Astrocyte of the spinal cord (primary cell): ENCODE data around the gene MAPKBP1.

ENCODE experiments used
- DNase-seq: peaks from one replicate; pipeline ENCODE4 v3.0.0; 2011; ENCODE audit warnings: low read depth, low spot score
- H3K4me3 ChIP-seq: 2 replicates; pipeline ENCODE4 v1.5.1; 2011; ENCODE audit warnings: low read depth, mild to moderate bottlenecking, low read length, moderate library complexity
- CTCF ChIP-seq: IDR thresholded peaks from 2 replicates; pipeline ENCODE4 v1.5.1; 2012; ENCODE audit warnings: low read depth, mild to moderate bottlenecking, low read length, inconsistent platforms
- in situ Hi-C: cut with HindIII; loops from 2 replicates; pipeline ENCODE4 v1.10.0; 2017; ENCODE audit warnings: low sequenced_read_pairs

The MAPKBP1 gene

GRCh38 chr15:41804916-41805666 lies 30.8 kb downstream of the MAPKBP1 start:
- no peak overlapping the region for H3K4me3 ChIP-seq
- in situ Hi-C loops = no loop called here
- DNase-seq = peak; percentile 22

GRCh38 chr15:41805711-41806110 lies 31.4 kb downstream of the MAPKBP1 start:
- no peak overlapping the region for H3K4me3 ChIP-seq
- in situ Hi-C loops = no loop called here
- no peak for TF ChIP-seq CTCF
- no peak for DNase-seq

More at GRCh38 chr15:41804916-41805666, 30.8 kb downstream of the MAPKBP1 start:
- no peak for TF ChIP-seq CTCF

- H3K4me3 ChIP-seq = no peak overlapping the region
- in situ Hi-C loops = no loop called here
- peak; percentile 2 for TF ChIP-seq CTCF
- DNase-seq = no peak
Measured at GRCh38 chr15:41806291-41807181, 32.3 kb downstream of the MAPKBP1 start.

GRCh38 chr15:41809121-41809520 lies 34.8 kb downstream of the MAPKBP1 start:
- no peak for TF ChIP-seq CTCF
- in situ Hi-C loops = no loop called here
- H3K4me3 ChIP-seq = no peak overlapping the region
- no peak for DNase-seq

GRCh38 chr15:41809526-41810220 lies 35.4 kb downstream of the MAPKBP1 start:
- DNase-seq = no peak
- no peak for TF ChIP-seq CTCF
- in situ Hi-C loops = no loop called here
- H3K4me3 ChIP-seq = no peak overlapping the region
